IMR-90 (cell line): ENCODE results near the gene GTPBP4. TPM values are rescaled to one million over a fixed set of nuclear protein-coding genes. Genes with fewer than 3 reads are reported as not detected.

Source experiments
- ATAC-seq: fragments of 200-7000 bp; cut with Tn5 transposase; 2 replicates; pipeline ENCODE4 v1.9.1; 2020; ENCODE audit warnings: low read depth, mild to moderate bottlenecking, moderate library complexity
- BruUV-seq: library from RNA; stranded (reverse); fragments of 400-500 nt; replicated peaks from 2 replicates; lab custom pipeline; 2021; lab: Mats Ljungman, UMichigan
- CTCF ChIA-PET: fragments of 300-600 bp; formaldehyde crosslinking; extraction: SDS; loops from one replicate; lab custom pipeline; 2021; ENCODE audit warnings: antibody characterized with exemption; lab: Yijun Ruan, JAX
- POLR2A ChIA-PET: fragments of 300-600 bp; sonication (Branson Sonifier 250); formaldehyde crosslinking; loops from one replicate; lab custom pipeline; 2022; ENCODE audit warnings: antibody characterized with exemption; ENCODE audit not compliant: unreplicated experiment; lab: Charles Lee
- DNase-seq: peaks from one replicate; pipeline ENCODE4 v3.0.0; 2013
- H2AFZ ChIP-seq: replicated peaks from 2 replicates; pipeline ENCODE3; 2013; ENCODE audit warnings: low read length, mild to moderate bottlenecking; ENCODE audit not compliant: poor library complexity
- H2AK5ac ChIP-seq: 2 replicates; pipeline ENCODE4 v1.6.1; 2013; ENCODE audit warnings: low read depth, low read length, inconsistent platforms
- H2AK9ac ChIP-seq: replicated peaks from 2 replicates; pipeline ENCODE3; 2013; ENCODE audit warnings: mild to moderate bottlenecking, low read depth, low read length, moderate library complexity; ENCODE audit not compliant: poor library complexity
- H2BK120ac ChIP-seq: 2 replicates; pipeline ENCODE4 v1.6.1; 2013; ENCODE audit warnings: low read depth, low read length, inconsistent platforms
- H2BK15ac ChIP-seq: 3 replicates; pipeline ENCODE4 v1.6.1; 2013; ENCODE audit warnings: low read depth, low read length, inconsistent platforms
- H2BK20ac ChIP-seq: 2 replicates; pipeline ENCODE4 v1.6.1; 2013; ENCODE audit warnings: low read depth, mild to moderate bottlenecking, inconsistent platforms, low read length, moderate library complexity
- H2BK5ac ChIP-seq: 2 replicates; pipeline ENCODE4 v1.6.1; 2013; ENCODE audit warnings: mild to moderate bottlenecking, low read depth, low read length, inconsistent platforms; ENCODE audit not compliant: poor library complexity, severe bottlenecking
- H3K14ac ChIP-seq: replicated peaks from 2 replicates; pipeline ENCODE4 v1.6.1; 2013; ENCODE audit warnings: low read depth, low read length, inconsistent platforms
- H3K18ac ChIP-seq: 2 replicates; pipeline ENCODE4 v1.6.1; 2013; ENCODE audit warnings: low read depth, low read length, control low read depth
- H3K23ac ChIP-seq: 2 replicates; pipeline ENCODE4 v1.6.1; 2013; ENCODE audit warnings: low read depth, low read length, inconsistent platforms
- H3K27ac ChIP-seq: 2 replicates; pipeline ENCODE4 v1.5.1; 2013; ENCODE audit warnings: mild to moderate bottlenecking, control low read depth, low read length; ENCODE audit not compliant: insufficient read depth
- H3K27me3 ChIP-seq: 2 replicates; pipeline ENCODE4 v1.6.1; 2013; ENCODE audit warnings: low read length; ENCODE audit not compliant: control insufficient read depth, insufficient read depth
- H3K36me3 ChIP-seq: 2 replicates; pipeline ENCODE4 v1.6.1; 2013; ENCODE audit warnings: low read length, mixed read lengths; ENCODE audit not compliant: control insufficient read depth, insufficient read depth
- H3K4ac ChIP-seq: 2 replicates; pipeline ENCODE4 v1.6.1; 2013; ENCODE audit warnings: low read depth, low read length, inconsistent platforms
- H3K4me1 ChIP-seq: 2 replicates; pipeline ENCODE4 v1.6.1; 2013; ENCODE audit warnings: low read length, mixed read lengths; ENCODE audit not compliant: control insufficient read depth, insufficient read depth
- H3K4me2 ChIP-seq: 2 replicates; pipeline ENCODE4 v1.6.1; 2013; ENCODE audit warnings: low read depth, mild to moderate bottlenecking, control low read depth, low read length, moderate library complexity
- H3K4me3 ChIP-seq: 2 replicates; pipeline ENCODE4 v1.5.1; 2013; ENCODE audit warnings: low read depth, mild to moderate bottlenecking, control low read depth, low read length, moderate library complexity; ENCODE audit not compliant: insufficient read depth
- H3K56ac ChIP-seq: 2 replicates; pipeline ENCODE4 v1.6.1; 2013; ENCODE audit warnings: low read length, inconsistent platforms; ENCODE audit not compliant: insufficient read depth; ENCODE audit errors: extremely low read depth
- H3K79me1 ChIP-seq, 2 experiments: 2 replicates each; pipeline ENCODE4 v1.6.1; 2013; ENCODE audit warnings: low read length in 2 of 2, inconsistent platforms in 1 of 2, low read depth in 1 of 2
- H3K9ac ChIP-seq: 2 replicates; pipeline ENCODE4 v1.6.1; 2013; ENCODE audit warnings: low read depth, low read length, control low read depth
- H3K9me1 ChIP-seq: 2 replicates; pipeline ENCODE4 v1.6.1; 2013; ENCODE audit warnings: low read length, inconsistent platforms; ENCODE audit not compliant: insufficient read depth
- H3K9me3 ChIP-seq: 2 replicates; pipeline ENCODE4 v1.6.1; 2013; ENCODE audit warnings: low read length; ENCODE audit not compliant: control insufficient read depth, insufficient read depth
- H4K20me1 ChIP-seq: 2 replicates; pipeline ENCODE4 v1.6.1; 2013; ENCODE audit warnings: low read length, inconsistent platforms; ENCODE audit not compliant: insufficient read depth
- H4K5ac ChIP-seq: 2 replicates; pipeline ENCODE4 v1.6.1; 2013; ENCODE audit warnings: mild to moderate bottlenecking, low read depth, low read length, control low read depth
- H4K8ac ChIP-seq, 2 experiments: 2 replicates each; pipeline ENCODE4 v1.6.1; 2013; ENCODE audit warnings: low read depth in 2 of 2, low read length in 2 of 2, control low read depth in 1 of 2, inconsistent platforms in 1 of 2
- H4K91ac ChIP-seq: 2 replicates; pipeline ENCODE4 v1.6.1; 2013; ENCODE audit warnings: low read depth, low read length, inconsistent platforms; ENCODE audit not compliant: insufficient read depth
- CEBPB ChIP-seq: IDR thresholded peaks from 2 replicates; pipeline ENCODE4 v1.6.1; 2012; ENCODE audit warnings: low read depth, low read length, improper control_type of control experiment
- FOS ChIP-seq: fragments of 150-350 bp; IDR thresholded peaks from 2 replicates; pipeline ENCODE4 v1.6.1; 2016; ENCODE audit warnings: low read depth, low read length
- RCOR1 ChIP-seq: IDR thresholded peaks from 2 replicates; pipeline ENCODE4 v1.6.1; 2012; ENCODE audit warnings: mild to moderate bottlenecking, low read length, improper control_type of control experiment; ENCODE audit not compliant: insufficient replicate concordance
- RFX5 ChIP-seq: IDR thresholded peaks from 2 replicates; pipeline ENCODE4 v1.8.0; 2012; ENCODE audit warnings: low read depth, mild to moderate bottlenecking, low read length, moderate library complexity
- SMC3 ChIP-seq: fragments of 150-350 bp; IDR thresholded peaks from 2 replicates; pipeline ENCODE4 v1.6.1; 2016; ENCODE audit warnings: low read depth, mild to moderate bottlenecking, antibody characterized with exemption, low read length, moderate library complexity
- whole genome bisulfite sequencing, 2 experiments: methylation state at CpG; one replicate each; pipeline versions ENCODE4 v1.1.5 to v1.1.7; 2013; ENCODE audit warnings: missing lambda C conversion rate in 2 of 2; ENCODE audit not compliant: insufficient read length in 1 of 2; ENCODE audit errors: extremely low coverage in 2 of 2; 5-methylcytosine and 5-hydroxymethylcytosine counted together
- dilution Hi-C: fragments of 300-500 bp; cut with HindIII; formaldehyde crosslinking; loops from one replicate; pipeline ENCODE4 v1.14.3; 2018; ENCODE audit warnings: low sequenced_read_pairs; ENCODE audit not compliant: unreplicated experiment
- in situ Hi-C: fragments of 300-500 bp; cut with MboI; formaldehyde crosslinking; loops from 3 replicates; pipeline ENCODE4 v1.14.3; 2019; ENCODE audit warnings: low sequenced_read_pairs, inconsistent platforms, mixed read lengths
- intact Hi-C: fragments of 100-400 bp; cut with micrococcal nuclease; formaldehyde crosslinking; loops from 2 replicates; pipeline ENCODE4 v1.10.0; 2022
- polyA plus RNA-seq, 3 experiments: library from polyadenylated mRNA; depleted of rRNA; stranded (reverse); fragments of >200 nt; gene quantifications; 2 replicates each; pipeline ENCODE4 v1.2.3, GENCODE V29; 2012; ENCODE audit warnings: low replicate concordance in 1 of 3
- total RNA-seq: library from RNA; depleted of rRNA; stranded (reverse); fragments of >200 nt; gene quantifications from 2 replicates; pipeline ENCODE4 v1.2.3, GENCODE V29; 2012

GTPBP4 gene
- total and polyA plus RNA-seq, 2 of the 4 experiments (the other 2 are of a cell fraction): 46.2 to 48.6 TPM

- TF ChIP-seq FOS (no peak), RFX5 (no peak), RCOR1 (no peak), SMC3 (no peak), CEBPB (no peak)
- Histone ChIP-seq H2AK5ac (no peak overlapping the region), H3K27ac (no peak overlapping the region), H4K91ac (no peak overlapping the region), H2BK5ac (no peak overlapping the region), H3K4me1 (no peaks in the 10 kb centered on the region), H3K9me1 (no peaks in the 10 kb centered on the region), H3K9ac (no peak overlapping the region), H2BK15ac (no peak overlapping the region), H3K4ac (no peak overlapping the region), H3K14ac (no peak overlapping the region), H3K23ac (no peak overlapping the region), H3K79me1 (peaks cover 16 to 28% of the 10 kb centered on the region in 2 experiments; a peak in 3 of 4 replicates), H3K4me2 (no peak overlapping the region), H3K18ac (no peak overlapping the region), H2AK9ac (no peak overlapping the region), H3K27me3 (no peaks in the 10 kb centered on the region), H2AFZ (no peak overlapping the region), H4K8ac (no peak overlapping the region), H3K4me3 (no peak overlapping the region), H3K56ac (no peak overlapping the region), H4K5ac (no peak overlapping the region), H2BK120ac (no peak overlapping the region), H3K9me3 (no peaks in the 10 kb centered on the region), H4K20me1 (peaks cover 7% of the 10 kb centered on the region; the same call in 1 of the 2 replicates), H2BK20ac (no peak overlapping the region), H3K36me3 (peaks cover 64% of the 10 kb centered on the region)
- no TSS peak for BruUV-seq
- ChIA-PET POLR2A (no interaction called here), CTCF (no interaction called here)
- in situ Hi-C loops: no loop called here
- intact Hi-C loops: no loop called here
- 83% methylated on average over 5 of the region's 11 CpGs; no CpG with 5 or more reads in 1 of the 2 experiments for WGBS, 2 experiments
- DNase-seq (no peak), ATAC-seq (no peak)
- dilution Hi-C loops: no loop called here
These were observed 27.5 kb downstream of the GTPBP4 start for GRCh38 chr10:1015688-1016087.
